Thoracic aorta (tissue), 2 donors: ENCODE measurements around the gene TEAD1. TPM values are rescaled to one million over a fixed set of nuclear protein-coding genes. Genes with fewer than 3 reads are reported as not detected.

Experiments used
- ATAC-seq: fragments of 150-250 bp; one replicate; pipeline ENCODE4 v1.8.0; 2017; ENCODE audit warnings: low read depth; ENCODE audit not compliant: insufficient number of reproducible peaks, low FRiP score
- DNase-seq: peaks from one replicate; pipeline ENCODE4 v3.0.0-alpha.2; 2020; ENCODE audit warnings: low spot score
- H3K27ac ChIP-seq, 2 donors: fragments of 200-600 bp; sonication (generic); 1 replicate in 1 of 2; 2 replicates in 1 of 2; pipeline ENCODE4 v1.5.1; 2016; ENCODE audit warnings: mild to moderate bottlenecking in 2 of 2, moderate library complexity in 2 of 2
- H3K27me3 ChIP-seq: fragments of 200-600 bp; sonication (generic); replicated peaks from 2 replicates; pipeline ENCODE4 v1.6.0; 2016; ENCODE audit warnings: mild to moderate bottlenecking; ENCODE audit not compliant: insufficient read depth
- H3K36me3 ChIP-seq: fragments of 200-600 bp; sonication (generic); one replicate; pipeline ENCODE4 v1.5.1; 2016
- H3K4me1 ChIP-seq, 2 donors: fragments of 200-600 bp; sonication (generic); 1 replicate in 1 of 2; 2 replicates in 1 of 2; pipeline versions ENCODE4 v1.5.1 to v1.6.0; 2016; ENCODE audit warnings: low read depth in 2 of 2, mild to moderate bottlenecking in 1 of 2; ENCODE audit not compliant: control insufficient read depth in 1 of 2
- H3K4me3 ChIP-seq: fragments of 200-600 bp; sonication (generic); 2 replicates; pipeline ENCODE4 v1.5.1; 2016; ENCODE audit warnings: mild to moderate bottlenecking
- H3K9me3 ChIP-seq: fragments of 200-600 bp; sonication (generic); 2 replicates; pipeline ENCODE4 v1.5.1; 2016
- total RNA-seq, 2 donors: library from RNA; depleted of rRNA; stranded (reverse); fragments of >200 nt; gene quantifications; one replicate each; pipeline versions ENCODE4 v1.1.0 to v1.2.3, GENCODE V29; 2016
- TF ChIP-seq, protein P1 (sequence below): fragments of 200-600 bp; sonication (generic); IDR thresholded peaks from one replicate; pipeline ENCODE4 v1.5.1; 2019; ENCODE audit warnings: antibody characterized with exemption

The TEAD1 gene
- total RNA-seq, 2 donors from 2014 or later = 57.3 to 164 TPM

GRCh38 chr11:12640355-12640754 is 33.9 kb upstream of the TEAD1 start:
- Histone ChIP-seq H3K36me3 (no peaks in the 10 kb centered on the region), H3K27ac (no peak overlapping the region), H3K27me3 (no peaks in the 10 kb centered on the region), H3K4me1 (no peaks in the 10 kb centered on the region), H3K4me3 (no peak overlapping the region), H3K9me3 (no peaks in the 10 kb centered on the region)
- DNase-seq = no peak
- TF ChIP-seq, protein P1, sequence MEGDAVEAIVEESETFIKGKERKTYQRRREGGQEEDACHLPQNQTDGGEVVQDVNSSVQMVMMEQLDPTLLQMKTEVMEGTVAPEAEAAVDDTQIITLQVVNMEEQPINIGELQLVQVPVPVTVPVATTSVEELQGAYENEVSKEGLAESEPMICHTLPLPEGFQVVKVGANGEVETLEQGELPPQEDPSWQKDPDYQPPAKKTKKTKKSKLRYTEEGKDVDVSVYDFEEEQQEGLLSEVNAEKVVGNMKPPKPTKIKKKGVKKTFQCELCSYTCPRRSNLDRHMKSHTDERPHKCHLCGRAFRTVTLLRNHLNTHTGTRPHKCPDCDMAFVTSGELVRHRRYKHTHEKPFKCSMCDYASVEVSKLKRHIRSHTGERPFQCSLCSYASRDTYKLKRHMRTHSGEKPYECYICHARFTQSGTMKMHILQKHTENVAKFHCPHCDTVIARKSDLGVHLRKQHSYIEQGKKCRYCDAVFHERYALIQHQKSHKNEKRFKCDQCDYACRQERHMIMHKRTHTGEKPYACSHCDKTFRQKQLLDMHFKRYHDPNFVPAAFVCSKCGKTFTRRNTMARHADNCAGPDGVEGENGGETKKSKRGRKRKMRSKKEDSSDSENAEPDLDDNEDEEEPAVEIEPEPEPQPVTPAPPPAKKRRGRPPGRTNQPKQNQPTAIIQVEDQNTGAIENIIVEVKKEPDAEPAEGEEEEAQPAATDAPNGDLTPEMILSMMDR = no peak
- ATAC-seq = no peak

DNA sequence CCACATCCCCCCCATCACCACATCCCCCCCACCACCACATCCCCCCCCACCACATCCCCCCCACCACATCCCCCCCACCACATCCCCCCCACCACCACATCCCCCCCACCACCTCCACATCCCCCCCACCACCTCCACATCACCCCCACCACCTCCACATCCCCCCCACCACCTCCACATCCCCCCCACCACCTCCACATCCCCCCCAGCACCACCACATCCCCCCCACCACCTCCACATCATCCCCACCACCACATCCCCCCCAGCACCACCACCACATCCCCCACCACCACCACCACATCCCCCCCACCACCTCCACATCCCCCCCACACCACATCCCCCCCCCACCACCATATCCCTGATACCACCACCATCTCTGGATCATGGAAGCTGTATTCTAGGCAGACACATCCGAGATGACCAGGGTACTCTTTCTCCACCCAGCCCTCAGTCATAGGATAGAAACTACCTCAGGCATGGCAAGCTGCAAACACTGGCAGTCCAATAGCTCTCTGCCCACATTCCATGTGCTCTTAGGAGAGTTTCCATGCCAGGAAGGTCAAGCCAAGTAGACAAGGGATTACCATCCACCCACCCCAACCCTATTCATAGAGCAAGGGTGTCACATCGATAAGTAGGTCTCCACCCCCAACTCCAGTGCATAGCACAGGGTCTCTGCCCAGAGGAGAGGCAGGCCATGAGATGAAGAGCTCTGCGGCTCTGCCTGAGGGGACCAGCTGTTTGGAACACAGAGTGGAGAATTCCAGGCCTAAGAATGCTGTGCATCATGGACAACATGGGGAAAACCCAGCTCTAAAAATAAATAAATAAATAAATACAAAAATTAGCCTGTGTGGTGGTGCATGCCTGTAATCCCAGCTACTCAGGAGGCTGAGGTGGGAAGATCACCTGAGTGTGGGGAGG is 33.0 kb upstream of the TEAD1 start:
- Histone ChIP-seq H3K4me3 (no peak overlapping the region), H3K9me3 (no peaks in the 10 kb centered on the region), H3K27ac (no peak overlapping the region), H3K4me1 (no peaks in the 10 kb centered on the region), H3K36me3 (no peaks in the 10 kb centered on the region), H3K27me3 (no peaks in the 10 kb centered on the region)
- ATAC-seq = no peak
- TF ChIP-seq, protein P1 = no peak
- DNase-seq = no peak

GRCh38 chr11:12642040-12642439 is 32.2 kb upstream of the TEAD1 start:
- H3K36me3 ChIP-seq = no peaks in the 10 kb centered on the region
- no peak for DNase-seq
- no peaks in the 10 kb centered on the region for H3K27me3 ChIP-seq
- no peaks in the 10 kb centered on the region for H3K9me3 ChIP-seq
- H3K4me1 ChIP-seq = no peaks in the 10 kb centered on the region
- no peak overlapping the region for H3K27ac ChIP-seq
- no peak overlapping the region for H3K4me3 ChIP-seq
- no peak for ATAC-seq
- TF ChIP-seq, protein P1 = no peak

- H3K36me3 ChIP-seq = no peaks in the 10 kb centered on the region
- TF ChIP-seq, protein P1 = no peak
- ATAC-seq = no peak
Observed at GRCh38 chr11:12642806-12643428, 31.3 kb upstream of the TEAD1 start.

GRCh38 chr11:12646478-12646877 is 27.7 kb upstream of the TEAD1 start:
- ATAC-seq (no peak), DNase-seq (no peak)
- Histone ChIP-seq H3K4me3 (no peak overlapping the region), H3K4me1 (no peaks in the 10 kb centered on the region), H3K27ac (no peak overlapping the region), H3K27me3 (no peaks in the 10 kb centered on the region), H3K36me3 (no peaks in the 10 kb centered on the region), H3K9me3 (no peaks in the 10 kb centered on the region)
- TF ChIP-seq, protein P1 = no peak

More at GRCh38 chr11:12642806-12643428, 31.3 kb upstream of the TEAD1 start:
- Histone ChIP-seq H3K27me3 (no peaks in the 10 kb centered on the region), H3K27ac (no peak overlapping the region), H3K4me3 (no peak overlapping the region), H3K4me1 (no peaks in the 10 kb centered on the region), H3K9me3 (no peaks in the 10 kb centered on the region)
- DNase-seq = no peak
